H9 (cell line): ENCODE measurements around the gene ANKRD12. TPM values are rescaled to one million over a fixed set of nuclear protein-coding genes. Genes with fewer than 3 reads are reported as not detected.

Experiments
- DNase-seq: peaks from one replicate; pipeline ENCODE4 v3.0.0-alpha.2; 2017
- H2AFZ ChIP-seq: one replicate; pipeline ENCODE4 v1.6.1; 2013; ENCODE audit warnings: mild to moderate bottlenecking, low read length, control low read depth, moderate library complexity
- H2AK5ac ChIP-seq: 2 replicates; pipeline ENCODE4 v1.6.1; 2013; ENCODE audit warnings: low read length, control low read depth, mixed read lengths; ENCODE audit not compliant: insufficient read length
- H2BK120ac ChIP-seq: one replicate; pipeline ENCODE4 v1.6.1; 2013; ENCODE audit warnings: low read depth, mild to moderate bottlenecking, low read length, control low read depth, inconsistent platforms; ENCODE audit not compliant: poor library complexity, severe bottlenecking
- H2BK12ac ChIP-seq: 2 replicates; pipeline ENCODE4 v1.6.1; 2013; ENCODE audit warnings: low read length, control low read depth, mixed read lengths, low read depth; ENCODE audit not compliant: insufficient read length
- H2BK15ac ChIP-seq: 2 replicates; pipeline ENCODE4 v1.6.1; 2013; ENCODE audit warnings: low read depth, low read length, control low read depth
- H2BK20ac ChIP-seq: one replicate; pipeline ENCODE4 v1.6.1; 2013; ENCODE audit warnings: low read depth, mild to moderate bottlenecking, low read length, control low read depth, inconsistent platforms; ENCODE audit not compliant: poor library complexity, severe bottlenecking
- H2BK5ac ChIP-seq: 2 replicates; pipeline ENCODE4 v1.6.1; 2013; ENCODE audit warnings: low read length, control low read depth, mixed read lengths; ENCODE audit not compliant: insufficient read length
- H3K14ac ChIP-seq: 2 replicates; pipeline ENCODE4 v1.6.1; 2013; ENCODE audit warnings: low read length, control low read depth; ENCODE audit not compliant: insufficient read depth
- H3K18ac ChIP-seq: 2 replicates; pipeline ENCODE4 v1.6.1; 2013; ENCODE audit warnings: low read depth, mild to moderate bottlenecking, mixed read lengths, low read length, control low read depth; ENCODE audit not compliant: insufficient read length
- H3K23ac ChIP-seq: 2 replicates; pipeline ENCODE4 v1.6.1; 2013; ENCODE audit warnings: low read length, control low read depth, mixed read lengths, low read depth; ENCODE audit not compliant: insufficient read length
- H3K23me2 ChIP-seq: 2 replicates; pipeline ENCODE4 v1.6.1; 2013; ENCODE audit warnings: low read depth, mild to moderate bottlenecking, mixed read lengths, low read length, control low read depth; ENCODE audit not compliant: insufficient read length, poor library complexity, severe bottlenecking
- H3K27ac ChIP-seq: 2 replicates; pipeline ENCODE4 v1.5.1; 2013; ENCODE audit warnings: low read length, control low read depth, mixed read lengths, low read depth; ENCODE audit not compliant: insufficient read length
- H3K27me3 ChIP-seq: 2 replicates; pipeline ENCODE4 v1.6.1; 2013; ENCODE audit warnings: low read length, control low read depth, inconsistent platforms; ENCODE audit not compliant: insufficient read depth
- H3K4ac ChIP-seq: 2 replicates; pipeline ENCODE4 v1.6.1; 2013; ENCODE audit warnings: low read depth, mild to moderate bottlenecking, control low read depth, inconsistent platforms, low read length, moderate library complexity
- H3K4me1 ChIP-seq: 2 replicates; pipeline ENCODE4 v1.6.1; 2013; ENCODE audit warnings: low read length, control low read depth, inconsistent platforms; ENCODE audit not compliant: insufficient read depth
- H3K4me2 ChIP-seq: 2 replicates; pipeline ENCODE4 v1.6.1; 2013; ENCODE audit warnings: low read length, control low read depth, mixed read lengths; ENCODE audit not compliant: insufficient read length, insufficient read depth
- H3K56ac ChIP-seq: 2 replicates; pipeline ENCODE4 v1.6.1; 2013; ENCODE audit warnings: low read depth, mild to moderate bottlenecking, mixed read lengths, low read length, control low read depth; ENCODE audit not compliant: insufficient read length
- H3K79me1 ChIP-seq: 2 replicates; pipeline ENCODE4 v1.6.1; 2013; ENCODE audit warnings: low read depth, mild to moderate bottlenecking, moderate library complexity, low read length, control low read depth, inconsistent platforms; ENCODE audit not compliant: insufficient read depth, poor library complexity, severe bottlenecking
- H3K79me2 ChIP-seq: 2 replicates; pipeline ENCODE4 v1.6.1; 2013; ENCODE audit warnings: low read length, control low read depth, inconsistent platforms; ENCODE audit not compliant: insufficient read depth
- H3K9ac ChIP-seq: 2 replicates; pipeline ENCODE4 v1.6.1; 2013; ENCODE audit warnings: low read length, control low read depth, mixed read lengths; ENCODE audit not compliant: insufficient read length; ENCODE audit errors: extremely low read depth
- H3K9me3 ChIP-seq: one replicate; pipeline ENCODE4 v1.6.1; 2013; ENCODE audit warnings: low read depth, low read length, inconsistent platforms; ENCODE audit not compliant: control insufficient read depth
- H3T11ph ChIP-seq: one replicate; pipeline ENCODE4 v1.6.1; 2013; ENCODE audit warnings: mild to moderate bottlenecking, low read length, control low read depth, inconsistent platforms
- H4K20me1 ChIP-seq: one replicate; pipeline ENCODE4 v1.6.1; 2013; ENCODE audit not compliant: control insufficient read depth, insufficient read length, insufficient read depth
- H4K5ac ChIP-seq: 2 replicates; pipeline ENCODE4 v1.6.1; 2013; ENCODE audit warnings: low read depth, mild to moderate bottlenecking, mixed read lengths, low read length, control low read depth; ENCODE audit not compliant: insufficient read length
- H4K8ac ChIP-seq: replicated peaks from 2 replicates; pipeline ENCODE4 v1.6.1; 2013; ENCODE audit warnings: low read length, control low read depth, mixed read lengths, low read depth; ENCODE audit not compliant: insufficient read length
- H4K91ac ChIP-seq: 2 replicates; pipeline ENCODE4 v1.6.1; 2013; ENCODE audit warnings: low read depth, mild to moderate bottlenecking, moderate library complexity, mixed read lengths, low read length, control low read depth; ENCODE audit not compliant: insufficient read length
- H3K27ac Mint-ChIP-seq, 3 experiments: 2 replicates in 2 of 3; 3 replicates in 1 of 3; pipeline ENCODE4 v1.8.0; 2020 to 2021; ENCODE audit warnings: mixed read lengths in 3 of 3, mild to moderate bottlenecking in 1 of 3, moderate library complexity in 1 of 3
- H3K27me3 Mint-ChIP-seq: 2 replicates; pipeline ENCODE4 v1.8.0; 2021; ENCODE audit warnings: low read depth, mild to moderate bottlenecking, moderate library complexity, mixed read lengths
- H3K36me3 Mint-ChIP-seq, 3 experiments: 2 replicates in 2 of 3; 3 replicates in 1 of 3; pipeline ENCODE4 v1.8.0; 2020 to 2021; ENCODE audit warnings: low read depth in 3 of 3, mixed read lengths in 3 of 3; ENCODE audit not compliant: insufficient read depth in 1 of 3
- H3K4me1 Mint-ChIP-seq, 2 experiments: 2 replicates each; pipeline ENCODE4 v1.8.0; 2020; ENCODE audit warnings: mixed read lengths in 2 of 2
- H3K4me3 Mint-ChIP-seq, 2 experiments: 2 replicates in 1 of 2; 3 replicates in 1 of 2; pipeline ENCODE4 v1.8.0; 2020 to 2021; ENCODE audit warnings: mild to moderate bottlenecking in 2 of 2, mixed read lengths in 2 of 2, moderate library complexity in 1 of 2
- H3K9me3 Mint-ChIP-seq, 2 experiments: 2 replicates in 1 of 2; 3 replicates in 1 of 2; pipeline ENCODE4 v1.8.0; 2020; ENCODE audit warnings: mild to moderate bottlenecking in 2 of 2, mixed read lengths in 2 of 2, moderate library complexity in 1 of 2
- WGBS: extraction: QIAGEN DNeasy Blood & Tissue Kit; methylation state at CpG from one replicate; pipeline ENCODE4 v1.1.7; 2013; ENCODE audit warnings: missing lambda C conversion rate, low lambda C conversion rate, mixed read lengths; ENCODE audit not compliant: insufficient read length; ENCODE audit errors: extremely low coverage; 5-methylcytosine and 5-hydroxymethylcytosine counted together
- total RNA-seq: library from RNA; stranded (reverse); gene quantifications from 2 replicates; pipeline ENCODE4 v1.2.1, GENCODE V29; 2021
- TF ChIP-seq, protein P1 (sequence below): fragments of 200-600 bp; sonication (generic); conservative IDR thresholded peaks from 3 replicates; pipeline ENCODE4 v1.8.0; 2021; ENCODE audit warnings: antibody characterized with exemption, mild to moderate bottlenecking

Gene ANKRD12
- total RNA-seq, 1 experiment from 2014 or later = 38.9 TPM

DNA sequence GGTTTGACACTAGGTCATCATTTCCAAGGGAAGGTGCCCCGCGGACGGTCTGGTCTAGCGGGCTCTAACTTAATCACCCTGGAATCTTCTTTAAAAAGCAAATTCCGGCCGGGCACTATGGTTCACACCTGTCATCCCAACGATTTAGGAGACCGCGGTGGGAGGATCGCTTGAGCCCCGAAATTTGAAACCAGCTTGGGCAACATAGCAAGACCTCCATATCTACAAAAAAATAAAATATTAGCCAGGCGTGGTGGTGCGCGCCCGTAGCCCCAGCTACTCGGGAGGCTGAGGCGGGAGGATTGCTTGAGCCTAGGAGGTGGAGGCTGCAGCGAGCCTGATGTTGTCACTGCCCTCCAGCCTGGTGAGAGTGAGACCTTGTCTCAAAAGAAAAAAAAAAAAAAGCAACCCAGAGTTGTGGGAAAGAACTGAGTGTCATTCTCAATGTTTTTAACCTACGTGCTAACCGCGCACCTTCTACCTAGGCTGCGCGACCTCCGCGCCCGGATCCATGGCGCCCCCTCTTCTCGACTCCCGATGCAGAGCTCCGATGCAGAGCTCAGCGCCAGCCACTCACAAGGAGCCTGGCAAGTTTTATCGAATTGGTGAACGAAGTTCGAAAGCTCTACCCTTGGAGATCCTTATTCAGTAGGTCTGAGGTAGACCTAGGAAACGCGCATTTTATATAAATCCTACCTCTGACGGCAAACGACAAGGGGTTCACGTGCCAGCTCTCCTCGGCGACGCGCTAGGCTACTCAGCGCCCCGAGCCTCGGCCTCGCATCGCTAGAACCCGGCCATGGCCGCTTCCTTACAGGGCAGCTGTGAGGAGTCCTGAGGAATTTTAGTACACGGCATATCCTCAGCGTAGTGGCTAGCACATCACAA, 197.1 kb downstream of the ANKRD12 start:
- Histone ChIP-seq H3K9me3 (no peaks in the 10 kb centered on the region), H3T11ph (no peak overlapping the region), H3K18ac (peak overlapping the region; percentile 71), H2BK120ac (no peak overlapping the region), H2BK12ac (no peak overlapping the region), H3K27me3 (no peaks in the 10 kb centered on the region), H4K91ac (no peak overlapping the region), H3K56ac (no peak overlapping the region), H3K27ac (no peak overlapping the region), H3K79me1 (no peaks in the 10 kb centered on the region), H3K4ac (no peak overlapping the region), H3K14ac (no peak overlapping the region), H2BK20ac (no peak overlapping the region), H3K4me2 (peak overlapping the region; percentile 57), H4K5ac (no peak overlapping the region), H2AFZ (peak overlapping the region; percentile 51), H3K79me2 (no peaks in the 10 kb centered on the region), H3K4me1 (no peaks in the 10 kb centered on the region), H4K8ac (no peak overlapping the region), H2BK15ac (no peak overlapping the region), H3K23me2 (peaks cover 5% of the 10 kb centered on the region), H4K20me1 (no peaks in the 10 kb centered on the region), H3K23ac (no peak overlapping the region), H2AK5ac (no peak overlapping the region), H3K9ac (peak overlapping the region; percentile 42), H2BK5ac (no peak overlapping the region)
- Mint-ChIP-seq H3K27me3 (peaks cover 17% of the 10 kb centered on the region), H3K36me3 (peaks cover 5 to 15% (median 10%) of the 10 kb centered on the region in 3 experiments), H3K4me1 (peaks cover 0 to 8% of the 10 kb centered on the region in 2 experiments; a peak in 3 of 4 replicates), H3K4me3 (peak overlapping the region; percentile 77 to 91), H3K9me3 (peaks cover 0 to under 1% of the 10 kb centered on the region in 2 experiments; a peak in 3 of 5 replicates), H3K27ac (peak overlapping the region in 2 of 3 experiments; percentile 57 to 61; a peak in 5 of 7 replicates)
- TF ChIP-seq, protein P1, sequence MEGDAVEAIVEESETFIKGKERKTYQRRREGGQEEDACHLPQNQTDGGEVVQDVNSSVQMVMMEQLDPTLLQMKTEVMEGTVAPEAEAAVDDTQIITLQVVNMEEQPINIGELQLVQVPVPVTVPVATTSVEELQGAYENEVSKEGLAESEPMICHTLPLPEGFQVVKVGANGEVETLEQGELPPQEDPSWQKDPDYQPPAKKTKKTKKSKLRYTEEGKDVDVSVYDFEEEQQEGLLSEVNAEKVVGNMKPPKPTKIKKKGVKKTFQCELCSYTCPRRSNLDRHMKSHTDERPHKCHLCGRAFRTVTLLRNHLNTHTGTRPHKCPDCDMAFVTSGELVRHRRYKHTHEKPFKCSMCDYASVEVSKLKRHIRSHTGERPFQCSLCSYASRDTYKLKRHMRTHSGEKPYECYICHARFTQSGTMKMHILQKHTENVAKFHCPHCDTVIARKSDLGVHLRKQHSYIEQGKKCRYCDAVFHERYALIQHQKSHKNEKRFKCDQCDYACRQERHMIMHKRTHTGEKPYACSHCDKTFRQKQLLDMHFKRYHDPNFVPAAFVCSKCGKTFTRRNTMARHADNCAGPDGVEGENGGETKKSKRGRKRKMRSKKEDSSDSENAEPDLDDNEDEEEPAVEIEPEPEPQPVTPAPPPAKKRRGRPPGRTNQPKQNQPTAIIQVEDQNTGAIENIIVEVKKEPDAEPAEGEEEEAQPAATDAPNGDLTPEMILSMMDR = no peak
- WGBS = no CpG with 5 or more reads among the region's 52 CpGs
- peak; percentile 68 for DNase-seq
